SK-N-SH (cell line): ENCODE measurements around the gene MPHOSPH9. TPM values are rescaled to one million over a fixed set of nuclear protein-coding genes. Genes with fewer than 3 reads are reported as not detected.

Source experiments
- CTCF ChIA-PET: fragments of 300-600, 350-600 bp; formaldehyde crosslinking; extraction: SDS; loops from one replicate; lab custom pipeline; 2021; lab: Yijun Ruan, JAX
- POLR2A ChIA-PET: fragments of 350-600 bp; sonication (Branson Sonifier 250); formaldehyde crosslinking; extraction: SDS; loops from one replicate; lab custom pipeline; 2020; ENCODE audit warnings: antibody characterized with exemption, inconsistent platforms; lab: Yijun Ruan, JAX
- DNase-seq: peaks from one replicate; pipeline ENCODE4 v3.0.0; 2012
- H2AFZ ChIP-seq: fragments of 200-600 bp; sonication (generic); 2 replicates; pipeline ENCODE4 v1.8.1; 2016; ENCODE audit warnings: antibody characterized with exemption, mild to moderate bottlenecking, low read depth
- H3F3A ChIP-seq: fragments of 200-600 bp; sonication (generic); replicated peaks from 2 replicates; pipeline ENCODE3; 2016; ENCODE audit warnings: antibody characterized with exemption, mild to moderate bottlenecking; ENCODE audit not compliant: insufficient read depth
- H3K27ac ChIP-seq, 2 experiments: fragments of 200-500 bp in 1 of 2; fragments of 200-600 bp in 1 of 2; sonication (Bioruptor generic) in 1 of 2; sonication (generic), shearing (Covaris generic) in 1 of 2; 2 replicates each; pipeline versions ENCODE4 v1.5.1 to v1.6.1; 2014 to 2016; ENCODE audit warnings: low read depth in 2 of 2, inconsistent platforms in 1 of 2, low read length in 1 of 2, mild to moderate bottlenecking in 1 of 2, mixed read lengths in 1 of 2
- H3K27me3 ChIP-seq: fragments of 200-600 bp; sonication (generic), shearing (Covaris generic); 2 replicates; pipeline ENCODE4 v1.6.1; 2016; ENCODE audit warnings: mixed run types; ENCODE audit not compliant: insufficient read depth
- H3K36me3 ChIP-seq, 2 experiments: fragments of 200-500 bp in 1 of 2; fragments of 200-600 bp in 1 of 2; sonication (Bioruptor generic) in 1 of 2; sonication (generic) in 1 of 2; replicated peaks in 1 of 2; 2 replicates each; pipeline versions ENCODE3 to v1.5.1; 2014 to 2016; ENCODE audit warnings: low read length in 1 of 2, mild to moderate bottlenecking in 1 of 2; ENCODE audit not compliant: insufficient read depth in 2 of 2, control insufficient read depth in 1 of 2
- H3K4me1 ChIP-seq, 2 experiments: fragments of 200-500 bp in 1 of 2; fragments of 200-600 bp in 1 of 2; sonication (Bioruptor generic) in 1 of 2; sonication (generic), shearing (Covaris generic) in 1 of 2; 2 replicates each; pipeline versions ENCODE4 v1.5.1 to v1.6.1; 2014 to 2016; ENCODE audit warnings: low read depth in 1 of 2, low read length in 1 of 2, mixed run types in 1 of 2; ENCODE audit not compliant: insufficient read depth in 2 of 2, control insufficient read depth in 1 of 2
- H3K4me2 ChIP-seq: fragments of 200-600 bp; sonication (generic), shearing (Covaris generic); 2 replicates; pipeline ENCODE4 v1.6.1; 2017; ENCODE audit warnings: mixed run types
- H3K4me3 ChIP-seq, 2 experiments: fragments of 200-500 bp in 1 of 2; fragments of 200-600 bp in 1 of 2; sonication (Bioruptor generic) in 1 of 2; sonication (generic), shearing (Covaris generic) in 1 of 2; 2 replicates each; pipeline versions ENCODE4 v1.5.1 to v1.8.1; 2014 to 2016; ENCODE audit warnings: low read depth in 2 of 2, inconsistent platforms in 1 of 2, low read length in 1 of 2, mild to moderate bottlenecking in 1 of 2, mixed read lengths in 1 of 2, moderate library complexity in 1 of 2
- H3K79me2 ChIP-seq: fragments of 200-600 bp; sonication (generic); 2 replicates; pipeline ENCODE4 v1.8.1; 2017; ENCODE audit warnings: mild to moderate bottlenecking; ENCODE audit not compliant: insufficient read depth
- H3K9ac ChIP-seq: fragments of 200-600 bp; sonication (generic); 2 replicates; pipeline ENCODE4 v1.6.1; 2017; ENCODE audit warnings: mixed run types
- H3K9me2 ChIP-seq: fragments of 200-600 bp; sonication (generic); 2 replicates; pipeline ENCODE4 v1.6.1; 2017; ENCODE audit warnings: mixed run types
- H3K9me3 ChIP-seq: fragments of 200-600 bp; sonication (generic); 2 replicates; pipeline ENCODE4 v1.6.1; 2017; ENCODE audit warnings: mixed run types, mild to moderate bottlenecking, moderate library complexity
- H4K20me1 ChIP-seq: fragments of 200-600 bp; sonication (generic); 2 replicates; pipeline ENCODE4 v1.6.1; 2017; ENCODE audit warnings: mild to moderate bottlenecking, mixed run types; ENCODE audit not compliant: insufficient read depth
- CHD2 ChIP-seq: fragments of 150-350 bp; IDR thresholded peaks from 2 replicates; pipeline ENCODE4 v1.6.1; 2018; ENCODE audit warnings: low read length; ENCODE audit not compliant: partially characterized antibody
- ELF1 ChIP-seq: IDR thresholded peaks from 2 replicates; pipeline ENCODE4 v1.4.0; 2012
- FOSL2 ChIP-seq: IDR thresholded peaks from 2 replicates; pipeline ENCODE4 v1.4.0; 2012; ENCODE audit warnings: low read depth, mild to moderate bottlenecking, moderate library complexity, borderline replicate concordance
- FOXJ3 ChIP-seq: sonication (generic); formaldehyde crosslinking; IDR thresholded peaks from 2 replicates; pipeline ENCODE4 v1.5.1; 2020; ENCODE audit warnings: mild to moderate bottlenecking, missing genetic modification reagents
- GABPA ChIP-seq: IDR thresholded peaks from 2 replicates; pipeline ENCODE4 v1.4.0; 2012; ENCODE audit warnings: low read depth, mild to moderate bottlenecking
- NFIC ChIP-seq: IDR thresholded peaks from 2 replicates; pipeline ENCODE4 v1.4.0; 2012; ENCODE audit warnings: borderline replicate concordance
- SMC3 ChIP-seq: IDR thresholded peaks from 2 replicates; pipeline ENCODE4 v1.6.1; 2012; ENCODE audit warnings: low read depth, low read length, improper control_type of control experiment
- WGBS: methylation state at CpG from one replicate; pipeline ENCODE4 v1.1.6; 2017; ENCODE audit warnings: low lambda C conversion rate; 5-methylcytosine and 5-hydroxymethylcytosine counted together
- polyA plus RNA-seq, 3 experiments: library from polyadenylated mRNA; depleted of rRNA; stranded (reverse); fragments of >200 nt; gene quantifications; 2 replicates each; pipeline ENCODE4 v1.2.3, GENCODE V29; 2012
- small RNA-seq, 7 experiments: library from RNA; depleted of rRNA; stranded (forward); fragments of <200 nt; gene quantifications; one replicate each; pipeline ENCODE3, GENCODE V24; 2012

MPHOSPH9 gene
- polyA plus RNA-seq, 1 of the 3 experiments (the other 2 are of a cell fraction): 9.0 TPM

DNA sequence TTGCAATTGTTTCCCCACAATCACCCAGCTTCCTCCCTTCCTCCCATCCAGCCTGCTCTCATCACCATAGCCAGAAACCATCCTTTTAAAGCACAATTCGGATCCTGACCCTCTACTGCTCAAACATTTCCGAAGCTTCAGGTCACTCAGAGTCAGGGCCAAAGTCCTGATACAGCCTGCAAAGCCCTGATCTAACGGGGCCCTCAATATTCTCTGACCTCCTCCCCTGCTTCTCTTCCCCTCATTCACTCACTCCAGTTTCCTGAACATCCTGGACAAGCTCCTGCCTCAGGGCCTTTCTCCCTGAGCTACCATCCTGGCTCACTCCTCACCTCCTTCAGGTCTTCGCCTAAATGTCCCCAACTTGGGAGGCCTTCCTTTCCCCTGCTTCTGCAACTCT, 128.1 kb downstream of the MPHOSPH9 start:
- H3F3A ChIP-seq: no peaks in the 10 kb centered on the region
- H3K4me3 ChIP-seq: no peak overlapping the region
- CTCF ChIA-PET: no interaction called here
- H3K9me2 ChIP-seq: no peaks in the 10 kb centered on the region
- H3K4me2 ChIP-seq: no peak overlapping the region
- TF ChIP-seq ELF1 (no peak), SMC3 (no peak), CHD2 (no peak), GABPA (no peak), FOXJ3 (CRISPR knock-in tag) (no peak), NFIC (no peak), FOSL2 (no peak)
- TF ChIP-seq, all 33 proteins: peak for 0
- Histone ChIP-seq H3K27ac (no peak overlapping the region), H3K9me3 (no peaks in the 10 kb centered on the region), H4K20me1 (no peaks in the 10 kb centered on the region), H3K27me3 (no peaks in the 10 kb centered on the region), H3K36me3 (no peaks in the 10 kb centered on the region), H3K79me2 (no peaks in the 10 kb centered on the region), H3K4me1 (peaks cover 0 to 6% of the 10 kb centered on the region in 2 experiments; a peak in 2 of 4 replicates), H3K9ac (no peak overlapping the region), H2AFZ (no peak overlapping the region)
- POLR2A ChIA-PET: no interaction called here
- no peak for DNase-seq
- WGBS: 95% methylated on average over 4 of the region's 4 CpGs

Small RNAs within 50 kb of the gene (small RNA-seq; reads per million reads assigned to genes)
- 0 reads per million in 7 experiments for gene RNA5SP375

Other genes with a start within 250 kb of the MPHOSPH9 start
- 2.6 and 3.7 TPM in 2 replicates for gene PITPNM2, start 82.1 kb downstream of the MPHOSPH9 start, polyA plus RNA-seq (2012; rRNA removed)
- gene MTRFR, start 295 bp upstream of the MPHOSPH9 start, polyA plus RNA-seq (2012; rRNA removed): 6.6 and 7.5 TPM in 2 replicates
- gene CDK2AP1, start 38.7 kb upstream of the MPHOSPH9 start, polyA plus RNA-seq (2012; rRNA removed): 208 and 231 TPM in 2 replicates
- gene SBNO1, start 131.7 kb upstream of the MPHOSPH9 start, polyA plus RNA-seq (2012; rRNA removed): 4.5 and 5.5 TPM in 2 replicates
- gene KMT5A, start 151.0 kb upstream of the MPHOSPH9 start, polyA plus RNA-seq (2012; rRNA removed): 29.7 and 37.6 TPM in 2 replicates
- 5.0 and 5.2 TPM in 2 replicates for gene RILPL2, start 203.5 kb upstream of the MPHOSPH9 start, polyA plus RNA-seq (2012; rRNA removed)
- 13.1 and 16.0 TPM in 2 replicates for gene SNRNP35, start 225.0 kb upstream of the MPHOSPH9 start, polyA plus RNA-seq (2012; rRNA removed)